Frontal cortex (tissue), 4 donors: Measurements from ENCODE around the gene ARHGAP31. TPM values are rescaled to one million over a fixed set of nuclear protein-coding genes. Genes with fewer than 3 reads are reported as not detected.
"Not testable (repeated sequence)": the region's sequence is repeated elsewhere in the genome, so short reads cannot be mapped to it uniquely, and the experiment has no call there.

Experiments
- DNase-seq, 2 donors: peaks; one replicate each; pipeline ENCODE4 v3.0.0; 2012; ENCODE audit warnings: low spot score in 2 of 2
- FAIRE-seq: peaks from 2 replicates; lab custom pipeline; 2012; peaks lifted over from hg19 to GRCh38; lab: Jason Lieb, UNC
- total RNA-seq: library from RNA; depleted of rRNA; stranded (reverse); fragments of >200 nt; gene quantifications from one replicate; pipeline ENCODE4 v1.2.3, GENCODE V29; 2014
- donor health status: control.
- donor health status: control.
- donor health status: control.

The ARHGAP31 gene
- total RNA-seq, 1 donor from 2014 or later: 2.0 TPM

- not testable (repeated sequence) for DNase-seq, FAIRE-seq
Measured at GRCh38 chr3:119371786-119372185, 77.6 kb downstream of the ARHGAP31 start.

DNA sequence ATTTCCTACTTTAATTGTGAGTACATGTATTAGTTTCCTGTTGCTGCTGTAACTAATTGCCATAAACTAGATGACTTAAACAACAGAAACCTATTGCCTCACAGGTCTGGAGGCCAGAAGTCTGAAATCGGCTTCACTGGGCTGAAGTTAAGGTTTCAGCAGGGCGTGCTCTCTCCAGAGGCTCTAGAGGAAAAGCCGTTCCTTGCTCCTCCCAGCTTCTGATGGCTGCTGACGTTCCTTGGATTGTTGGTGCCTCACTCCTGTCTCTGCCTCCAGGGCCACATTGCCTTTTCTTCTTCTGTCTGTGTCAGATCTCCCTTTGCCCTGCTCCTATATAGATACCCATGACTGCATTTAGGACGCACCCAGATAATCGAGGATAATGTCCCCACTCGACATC, 80.9 kb downstream of the ARHGAP31 start:
- DNase-seq (no peak), FAIRE-seq (no peak)

- FAIRE-seq: no peak
- no peak for DNase-seq
Measured at GRCh38 chr3:119375510-119375909, 81.3 kb downstream of the ARHGAP31 start.

DNA sequence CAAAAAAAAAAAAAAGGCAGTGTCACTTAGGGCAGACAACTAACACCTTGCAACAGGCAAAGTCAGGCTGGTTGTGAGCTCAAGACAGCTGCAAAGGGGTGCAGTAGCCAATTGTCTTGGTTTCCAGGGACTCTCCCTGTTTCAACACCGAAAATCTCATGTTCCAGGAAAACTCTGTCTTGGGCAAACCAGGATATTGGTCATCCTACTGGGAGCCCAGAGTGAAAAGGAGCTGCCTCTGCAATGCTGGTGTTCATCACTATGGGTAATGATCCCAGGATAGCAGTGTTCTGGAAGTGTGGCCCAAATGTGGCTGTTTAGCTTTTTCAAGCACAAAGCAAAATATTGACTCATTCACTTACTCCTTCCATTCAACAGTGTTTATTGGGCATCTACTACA, 82.6 kb downstream of the ARHGAP31 start:
- FAIRE-seq (no peak), DNase-seq (no peak)

GRCh38 chr3:119378259-119378803, 84.1 kb downstream of the ARHGAP31 start:
- no peak for FAIRE-seq
- no peak for DNase-seq

- no peak for DNase-seq
Measured at GRCh38 chr3:119380697-119381096, 86.5 kb downstream of the ARHGAP31 start.

GRCh38 chr3:119382134-119382533, 88.0 kb downstream of the ARHGAP31 start:
- DNase-seq (no peak), FAIRE-seq (no peak)

More at GRCh38 chr3:119380697-119381096, 86.5 kb downstream of the ARHGAP31 start:
- no peak for FAIRE-seq

DNA sequence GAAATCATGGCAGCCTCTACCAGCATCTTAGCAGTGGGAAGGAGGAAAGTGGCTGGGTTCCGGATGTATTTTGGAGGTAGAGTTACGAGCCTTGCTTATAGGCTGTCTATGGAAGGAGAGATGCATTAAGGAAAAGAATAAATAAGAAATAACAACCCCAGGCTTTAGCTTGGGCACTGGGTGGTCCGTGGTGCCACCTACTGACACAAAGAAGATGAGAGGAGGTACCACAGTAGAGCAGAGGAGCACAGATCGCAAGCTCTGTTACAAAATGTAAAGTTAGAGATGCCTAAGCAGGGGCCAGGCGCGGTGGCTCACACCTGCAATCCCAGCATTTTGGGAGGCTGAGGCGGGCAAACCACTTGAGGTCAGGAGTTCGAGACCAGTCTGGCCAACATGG, 94.4 kb downstream of the ARHGAP31 start:
- DNase-seq (peak in 1 of 2 donors; percentile 14), FAIRE-seq (no peak)

DNA sequence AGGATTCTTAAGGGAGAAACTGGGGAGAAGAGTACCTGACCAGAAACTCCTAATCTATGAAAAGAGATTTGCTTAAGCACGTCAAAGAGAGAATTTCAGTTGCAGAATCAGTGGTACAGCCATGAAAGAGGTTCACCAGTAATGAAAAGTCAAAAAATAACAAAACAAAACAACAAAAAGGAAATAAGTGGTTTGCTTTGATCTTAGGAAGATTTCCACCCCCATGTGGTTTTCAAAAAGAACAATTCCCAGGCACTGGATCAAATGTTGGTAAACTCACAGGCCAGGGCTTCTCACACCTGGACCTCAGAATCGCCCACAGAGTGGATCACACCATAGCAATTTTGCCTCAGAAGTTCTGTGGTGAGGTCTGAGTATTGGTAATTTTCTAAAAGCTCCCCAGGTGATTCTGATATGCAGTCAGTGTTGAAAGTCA, 101.8 kb downstream of the ARHGAP31 start:
- no peak for DNase-seq
- no peak for FAIRE-seq

DNA sequence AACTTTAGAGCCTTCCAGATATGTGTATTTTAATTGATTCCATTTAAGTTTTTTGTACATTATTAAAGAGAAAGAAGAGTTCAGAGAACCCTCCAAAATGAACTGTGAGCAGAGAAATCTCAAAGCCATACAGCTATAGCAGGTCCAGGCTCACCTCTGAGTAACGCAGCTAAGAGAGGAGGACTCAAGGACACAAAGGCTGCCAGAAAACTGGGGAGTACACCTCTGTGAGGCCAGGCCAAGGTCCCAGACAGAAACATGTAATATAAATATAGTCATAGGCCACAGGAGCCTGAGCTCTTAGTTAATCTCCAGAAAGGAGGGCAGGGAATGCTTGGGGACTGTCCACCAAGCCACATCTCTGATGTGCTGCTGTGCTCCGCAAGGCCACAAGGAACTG, 102.7 kb downstream of the ARHGAP31 start:
- no peak for DNase-seq
- no peak for FAIRE-seq

DNA sequence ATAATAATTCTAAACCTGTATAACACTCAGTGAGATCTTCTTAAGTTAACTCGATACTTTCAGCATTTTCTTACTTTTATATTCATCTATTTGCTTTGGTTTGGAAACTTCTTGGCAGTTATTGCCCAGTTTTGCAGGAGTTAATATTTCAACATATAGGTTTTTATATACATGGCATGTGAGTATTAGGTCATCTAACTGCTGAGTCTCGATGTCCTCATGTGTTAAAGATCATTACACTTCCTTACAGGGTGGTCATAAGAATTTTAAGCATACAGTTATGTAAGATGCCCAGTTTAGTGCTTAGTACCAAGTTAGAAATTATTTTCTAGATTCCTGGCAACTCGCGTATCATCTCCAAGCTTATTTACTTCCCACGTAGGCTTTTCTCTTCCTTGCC, 106.3 kb downstream of the ARHGAP31 start:
- DNase-seq (no peak), FAIRE-seq (no peak)

GRCh38 chr3:119401069-119401468, 106.9 kb downstream of the ARHGAP31 start:
- no peak for DNase-seq
- no peak for FAIRE-seq

DNA sequence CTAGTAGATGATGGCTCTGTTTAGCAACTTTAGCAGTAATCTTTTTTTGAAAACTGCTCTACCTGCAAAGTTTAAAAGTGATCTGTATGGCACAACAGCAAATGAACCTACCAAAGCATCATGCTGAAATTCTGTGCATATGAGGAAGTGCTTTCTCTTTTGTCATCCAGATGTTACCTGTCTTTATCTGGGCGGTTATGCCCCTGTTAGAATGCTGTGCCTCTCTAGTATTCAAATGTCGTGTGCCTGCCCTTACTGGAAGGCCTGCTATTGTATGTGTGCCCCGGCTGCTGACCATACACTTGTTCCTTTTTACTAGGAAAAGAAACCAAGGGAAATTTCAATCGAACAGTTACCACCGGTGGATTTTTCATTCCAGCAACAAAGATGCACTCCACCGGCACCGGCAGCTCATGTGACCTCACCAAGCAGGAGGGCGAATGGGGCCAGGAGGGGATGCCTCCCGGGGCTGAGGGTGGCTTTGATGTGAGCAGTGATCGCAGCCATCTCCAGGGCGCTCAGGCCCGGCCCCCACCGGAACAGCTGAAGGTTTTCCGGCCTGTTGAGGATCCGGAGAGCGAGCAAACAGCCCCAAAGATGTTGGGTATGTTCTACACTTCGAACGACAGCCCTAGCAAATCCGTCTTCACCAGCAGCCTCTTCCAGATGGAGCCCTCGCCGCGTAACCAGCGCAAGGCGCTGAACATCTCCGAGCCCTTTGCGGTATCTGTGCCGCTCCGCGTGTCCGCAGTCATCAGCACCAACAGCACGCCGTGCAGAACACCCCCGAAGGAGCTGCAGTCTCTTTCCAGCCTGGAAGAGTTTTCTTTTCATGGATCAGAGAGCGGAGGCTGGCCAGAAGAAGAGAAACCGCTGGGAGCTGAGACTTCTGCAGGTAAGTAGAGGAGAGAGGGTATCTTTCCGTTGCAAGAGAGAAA, 107.6 kb downstream of the ARHGAP31 start:
- DNase-seq (no peak), FAIRE-seq (no peak)

DNA sequence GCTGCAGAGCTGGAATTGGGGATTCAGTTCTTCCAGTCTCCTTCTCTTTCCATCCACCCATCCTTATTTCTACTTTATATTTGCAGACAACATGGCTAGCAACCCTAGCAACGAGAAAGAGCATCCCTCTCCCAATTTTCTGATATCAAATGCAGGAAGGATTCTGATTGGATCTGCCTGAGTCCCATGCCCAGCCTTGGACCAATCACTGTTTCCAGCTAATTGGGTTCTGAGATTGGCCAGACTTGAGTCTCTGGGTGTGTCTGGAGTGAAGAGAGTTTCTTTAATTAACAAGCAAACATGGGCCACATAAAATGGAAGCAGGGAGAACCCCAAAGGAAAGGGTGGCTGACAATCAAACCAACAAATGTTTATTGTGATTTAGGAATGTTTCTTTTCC, 108.6 kb downstream of the ARHGAP31 start:
- no peak for DNase-seq
- no peak for FAIRE-seq

GRCh38 chr3:119403201-119403600, 109.0 kb downstream of the ARHGAP31 start:
- DNase-seq (no peak), FAIRE-seq (no peak)

DNA sequence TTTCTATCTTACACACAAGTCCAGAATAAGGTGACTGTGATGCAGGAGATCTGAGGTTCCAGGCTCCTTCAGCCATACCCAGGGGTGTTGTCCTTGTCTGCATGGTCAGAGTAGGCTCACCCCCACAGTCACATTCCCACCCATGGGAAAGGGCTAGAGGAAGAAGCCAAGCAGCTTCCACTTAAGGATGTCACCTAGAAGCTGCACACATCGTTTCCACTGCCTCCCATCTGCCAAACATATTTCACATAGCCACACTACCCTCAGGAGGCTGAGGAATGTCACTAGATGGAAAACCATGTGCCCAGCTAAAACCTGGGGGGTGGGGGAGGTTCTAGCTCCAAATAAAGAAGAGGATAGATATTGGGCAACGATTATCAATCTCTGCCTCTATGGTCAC, 111.1 kb downstream of the ARHGAP31 start:
- DNase-seq: no peak
- FAIRE-seq: no peak

DNA sequence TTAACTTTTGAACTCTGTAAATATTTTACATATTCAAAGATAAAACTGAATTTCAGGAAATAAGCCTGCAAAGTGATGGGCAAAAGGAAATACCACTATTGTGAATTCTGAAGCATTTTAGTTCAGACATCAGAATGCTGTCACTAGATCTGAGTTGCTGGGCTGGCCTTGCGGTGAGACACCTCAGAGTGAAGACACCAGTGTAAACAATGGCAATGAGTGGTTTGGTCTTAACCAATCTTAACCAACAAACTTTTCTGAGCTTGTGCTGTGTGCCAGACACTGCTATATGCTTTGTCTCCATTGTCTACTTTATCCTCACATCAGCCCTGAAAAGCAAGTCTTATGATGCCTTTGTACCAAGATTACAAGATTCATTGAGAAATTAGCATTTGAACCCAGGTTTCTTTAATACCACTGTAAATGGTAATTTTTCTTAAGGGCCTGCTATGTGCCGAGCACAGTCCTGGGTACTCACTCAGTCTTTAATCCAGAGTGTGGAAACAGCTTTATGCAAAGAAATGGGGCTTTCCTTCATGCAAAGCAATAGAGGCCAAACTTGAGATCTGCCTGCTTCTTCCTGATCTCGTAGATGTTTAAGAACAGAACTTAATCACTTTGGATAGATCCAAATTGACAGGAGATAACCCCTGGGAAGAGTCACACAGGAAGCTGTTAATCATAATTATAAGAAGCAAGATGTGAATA, 114.2 kb downstream of the ARHGAP31 start:
- FAIRE-seq: no peak
- DNase-seq: no peak

DNA sequence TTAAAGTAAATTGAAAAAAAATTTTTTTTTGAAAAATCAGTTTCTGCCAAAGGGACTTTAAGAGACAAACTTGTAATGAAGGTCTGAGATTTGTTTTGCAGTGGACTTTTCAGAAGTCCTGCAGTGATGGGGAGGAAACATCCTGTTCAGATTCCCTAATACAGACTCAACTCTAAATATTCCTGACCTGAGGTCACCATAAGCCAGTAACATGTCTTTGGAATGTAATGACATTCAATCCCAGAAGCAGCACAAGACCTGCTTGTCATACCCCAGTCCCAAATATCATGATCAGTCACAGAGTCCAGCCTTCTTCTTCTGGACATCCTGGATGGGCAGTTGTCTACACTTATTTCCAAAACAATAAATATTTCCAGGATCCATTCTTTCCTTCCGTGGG, 115.7 kb downstream of the ARHGAP31 start:
- DNase-seq (no peak), FAIRE-seq (no peak)

GRCh38 chr3:119413603-119414280, 119.6 kb downstream of the ARHGAP31 start:
- DNase-seq (no peak), FAIRE-seq (no peak)

- FAIRE-seq (no peak), DNase-seq (no peak)
Measured at GRCh38 chr3:119416873-119417272, 122.7 kb downstream of the ARHGAP31 start.
